ENCODE data around the gene DONSON. TPM values are rescaled to one million over a fixed set of nuclear protein-coding genes. Genes with fewer than 3 reads are reported as not detected.
A peak's percentile ranks its signal among the peaks of the same experiment; 100 is the strongest.

DONSON gene
- total and polyA plus RNA-seq, 9 of the 15 experiments (the other 6 are each of a cell fraction or from before 2014, with no cell fraction given), result 26.7 to 124 (median 62.6) TPM

DNA sequence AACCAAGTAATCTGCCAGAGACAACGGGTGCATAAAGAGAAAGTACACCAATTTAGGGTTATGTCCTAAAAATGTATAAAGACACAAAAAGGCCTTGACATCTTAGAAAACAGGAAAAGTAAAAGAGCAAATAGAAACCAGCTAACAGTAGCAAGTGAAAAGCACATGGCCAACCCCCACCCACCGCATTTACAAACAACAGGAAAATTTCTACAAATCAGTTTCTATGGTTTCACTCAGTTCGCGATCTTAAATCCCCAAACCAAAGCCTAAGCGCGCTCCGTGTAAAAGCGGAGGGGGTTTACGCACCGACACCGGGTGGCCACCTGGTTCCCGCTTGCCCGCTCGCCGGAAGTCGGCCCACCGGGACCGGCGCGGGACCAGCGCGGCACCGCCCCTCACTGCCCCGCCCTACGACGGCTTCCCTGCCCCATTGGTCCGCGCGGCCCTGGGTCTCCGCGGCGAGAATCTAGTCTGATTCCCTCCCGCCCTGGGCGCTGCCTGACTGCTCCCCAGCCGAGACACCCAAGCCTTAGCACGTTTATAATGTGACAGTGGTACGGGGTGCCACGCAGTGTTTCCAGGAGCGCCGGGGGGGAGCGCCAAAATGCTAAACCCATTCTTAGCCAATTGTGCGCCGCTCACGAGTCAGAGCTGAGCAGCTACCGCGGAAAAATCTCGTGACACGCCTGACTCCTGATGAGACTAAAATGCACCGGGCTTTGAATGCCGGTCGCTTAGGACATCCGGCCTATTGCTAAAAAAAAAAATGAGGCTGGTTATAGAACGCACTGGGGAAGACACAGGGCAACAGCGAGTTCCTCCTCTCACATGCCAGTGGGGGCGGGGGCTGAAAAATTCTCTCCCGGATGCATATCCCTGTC is 46.5 kb downstream of the DONSON start, which contains the start of gene GART (continued):
- TF ChIP-seq, protein P1, sequence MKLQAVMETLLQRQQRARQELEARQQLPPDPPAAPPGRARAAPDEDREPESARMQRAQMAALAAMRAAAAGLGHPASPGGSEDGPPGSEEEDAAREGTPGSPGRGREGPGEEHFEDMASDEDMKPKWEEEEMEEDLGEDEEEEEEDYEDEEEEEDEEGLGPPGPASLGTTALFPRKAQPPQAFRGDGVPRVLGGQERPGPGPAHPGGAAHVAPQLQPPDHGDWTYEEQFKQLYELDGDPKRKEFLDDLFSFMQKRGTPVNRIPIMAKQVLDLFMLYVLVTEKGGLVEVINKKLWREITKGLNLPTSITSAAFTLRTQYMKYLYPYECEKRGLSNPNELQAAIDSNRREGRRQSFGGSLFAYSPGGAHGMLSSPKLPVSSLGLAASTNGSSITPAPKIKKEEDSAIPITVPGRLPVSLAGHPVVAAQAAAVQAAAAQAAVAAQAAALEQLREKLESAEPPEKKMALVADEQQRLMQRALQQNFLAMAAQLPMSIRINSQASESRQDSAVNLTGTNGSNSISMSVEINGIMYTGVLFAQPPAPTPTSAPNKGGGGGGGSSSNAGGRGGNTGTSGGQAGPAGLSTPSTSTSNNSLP (IDR thresholded peaks at IDR 0.05; ENCODE audit: borderline replicate concordance, low read depth, low read length), result peak; percentile 18; the same call in 1 of the 2 replicates
- TF ChIP-seq ZNF764 (CRISPR knock-in tag; IDR thresholded peaks at IDR 0.05; ENCODE audit: low read depth), result no peak
- TF ChIP-seq ZNF217 (CRISPR knock-in tag; IDR thresholded peaks at IDR 0.05), result no peak
- TF ChIP-seq SUPT5H (IDR thresholded peaks at IDR 0.05), result peak; percentile 94
- no peak for TF ChIP-seq PHF21A (IDR thresholded peaks at IDR 0.05; ENCODE audit: borderline replicate concordance, low read depth)
- TF ChIP-seq ZNF212 (CRISPR knock-in tag; IDR thresholded peaks at IDR 0.05), result no peak
- no peak for TF ChIP-seq TCFL5 (CRISPR knock-in tag; conservative IDR thresholded peaks at IDR 0.05)
- TF ChIP-seq ZNF589 (CRISPR knock-in tag; IDR thresholded peaks at IDR 0.05; ENCODE audit: low read depth), result 0 out of 2 replicates have a peak, but pooled peaks have one; percentile 67
- TF ChIP-seq POLR2AphosphoS2 (IDR thresholded peaks at IDR 0.05; ENCODE audit: low read length), result 0 out of 2 replicates have a peak, but pooled peaks have one; percentile 53
- TF ChIP-seq CCAR2 (IDR thresholded peaks at IDR 0.05; ENCODE audit: low read depth, low read length), result no peak
- no peak for TF ChIP-seq BCL6 (CRISPR knock-in tag; IDR thresholded peaks at IDR 0.05)
- TF ChIP-seq, protein P2, sequence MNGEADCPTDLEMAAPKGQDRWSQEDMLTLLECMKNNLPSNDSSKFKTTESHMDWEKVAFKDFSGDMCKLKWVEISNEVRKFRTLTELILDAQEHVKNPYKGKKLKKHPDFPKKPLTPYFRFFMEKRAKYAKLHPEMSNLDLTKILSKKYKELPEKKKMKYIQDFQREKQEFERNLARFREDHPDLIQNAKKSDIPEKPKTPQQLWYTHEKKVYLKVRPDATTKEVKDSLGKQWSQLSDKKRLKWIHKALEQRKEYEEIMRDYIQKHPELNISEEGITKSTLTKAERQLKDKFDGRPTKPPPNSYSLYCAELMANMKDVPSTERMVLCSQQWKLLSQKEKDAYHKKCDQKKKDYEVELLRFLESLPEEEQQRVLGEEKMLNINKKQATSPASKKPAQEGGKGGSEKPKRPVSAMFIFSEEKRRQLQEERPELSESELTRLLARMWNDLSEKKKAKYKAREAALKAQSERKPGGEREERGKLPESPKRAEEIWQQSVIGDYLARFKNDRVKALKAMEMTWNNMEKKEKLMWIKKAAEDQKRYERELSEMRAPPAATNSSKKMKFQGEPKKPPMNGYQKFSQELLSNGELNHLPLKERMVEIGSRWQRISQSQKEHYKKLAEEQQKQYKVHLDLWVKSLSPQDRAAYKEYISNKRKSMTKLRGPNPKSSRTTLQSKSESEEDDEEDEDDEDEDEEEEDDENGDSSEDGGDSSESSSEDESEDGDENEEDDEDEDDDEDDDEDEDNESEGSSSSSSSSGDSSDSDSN (IDR thresholded peaks at IDR 0.05; ENCODE audit: borderline replicate concordance in 1 of 2, low read depth in 2 of 2, low read length in 2 of 2), result peak; percentile 53 to 76; a peak in 1 of 4 replicates
- TF ChIP-seq, protein P3, sequence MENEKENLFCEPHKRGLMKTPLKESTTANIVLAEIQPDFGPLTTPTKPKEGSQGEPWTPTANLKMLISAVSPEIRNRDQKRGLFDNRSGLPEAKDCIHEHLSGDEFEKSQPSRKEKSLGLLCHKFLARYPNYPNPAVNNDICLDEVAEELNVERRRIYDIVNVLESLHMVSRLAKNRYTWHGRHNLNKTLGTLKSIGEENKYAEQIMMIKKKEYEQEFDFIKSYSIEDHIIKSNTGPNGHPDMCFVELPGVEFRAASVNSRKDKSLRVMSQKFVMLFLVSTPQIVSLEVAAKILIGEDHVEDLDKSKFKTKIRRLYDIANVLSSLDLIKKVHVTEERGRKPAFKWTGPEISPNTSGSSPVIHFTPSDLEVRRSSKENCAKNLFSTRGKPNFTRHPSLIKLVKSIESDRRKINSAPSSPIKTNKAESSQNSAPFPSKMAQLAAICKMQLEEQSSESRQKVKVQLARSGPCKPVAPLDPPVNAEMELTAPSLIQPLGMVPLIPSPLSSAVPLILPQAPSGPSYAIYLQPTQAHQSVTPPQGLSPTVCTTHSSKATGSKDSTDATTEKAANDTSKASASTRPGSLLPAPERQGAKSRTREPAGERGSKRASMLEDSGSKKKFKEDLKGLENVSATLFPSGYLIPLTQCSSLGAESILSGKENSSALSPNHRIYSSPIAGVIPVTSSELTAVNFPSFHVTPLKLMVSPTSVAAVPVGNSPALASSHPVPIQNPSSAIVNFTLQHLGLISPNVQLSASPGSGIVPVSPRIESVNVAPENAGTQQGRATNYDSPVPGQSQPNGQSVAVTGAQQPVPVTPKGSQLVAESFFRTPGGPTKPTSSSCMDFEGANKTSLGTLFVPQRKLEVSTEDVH (IDR thresholded peaks at IDR 0.05; ENCODE audit: low read depth, partially characterized antibody), result peak; percentile 79
- TF ChIP-seq MCM3 (IDR thresholded peaks at IDR 0.05), result no peak
- TF ChIP-seq ELF1 (tag; IDR thresholded peaks at IDR 0.05), result no peak; the same call in none of the 2 replicates
- TF ChIP-seq MIER1 (IDR thresholded peaks at IDR 0.05; ENCODE audit: low read depth), result 0 out of 2 replicates have a peak, but pooled peaks have one; percentile 38
- TF ChIP-seq, protein P4, sequence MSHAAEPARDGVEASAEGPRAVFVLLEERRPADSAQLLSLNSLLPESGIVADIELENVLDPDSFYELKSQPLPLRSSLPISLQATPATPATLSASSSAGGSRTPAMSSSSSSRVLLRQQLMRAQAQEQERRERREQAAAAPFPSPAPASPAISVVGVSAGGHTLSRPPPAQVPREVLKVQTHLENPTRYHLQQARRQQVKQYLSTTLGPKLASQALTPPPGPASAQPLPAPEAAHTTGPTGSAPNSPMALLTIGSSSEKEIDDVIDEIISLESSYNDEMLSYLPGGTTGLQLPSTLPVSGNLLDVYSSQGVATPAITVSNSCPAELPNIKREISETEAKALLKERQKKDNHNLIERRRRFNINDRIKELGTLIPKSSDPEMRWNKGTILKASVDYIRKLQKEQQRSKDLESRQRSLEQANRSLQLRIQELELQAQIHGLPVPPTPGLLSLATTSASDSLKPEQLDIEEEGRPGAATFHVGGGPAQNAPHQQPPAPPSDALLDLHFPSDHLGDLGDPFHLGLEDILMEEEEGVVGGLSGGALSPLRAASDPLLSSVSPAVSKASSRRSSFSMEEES (CRISPR knock-in tag; IDR thresholded peaks at IDR 0.05), result peak; percentile 31; the same call in 1 of the 2 replicates
